Measurements from ENCODE around the gene VAV3.

DNA sequence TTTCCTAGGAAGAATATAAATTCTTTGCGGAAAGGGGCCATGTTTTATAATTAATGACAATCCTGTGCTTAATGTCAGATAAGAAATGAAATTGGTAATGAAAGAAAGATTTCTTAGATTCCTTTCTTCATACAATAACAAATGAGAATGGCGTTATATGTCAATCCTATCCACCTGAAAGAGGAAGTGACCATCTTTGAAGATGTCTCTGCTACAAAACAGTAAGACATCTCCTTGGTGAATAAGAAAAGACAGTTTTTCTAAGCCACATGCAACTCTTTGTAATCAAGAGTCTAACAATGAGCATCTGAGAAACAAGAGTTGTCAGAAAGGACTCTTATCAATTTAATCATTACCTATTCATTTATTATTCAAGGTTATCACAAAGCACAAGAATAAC is 286.0 kb downstream of the VAV3 start:
- TF ChIP-seq POLR2A (IDR thresholded peaks at IDR 0.05) (no peak), CTCF (IDR thresholded peaks at IDR 0.05) (no peak)

All from heart left ventricle (tissue), 13 donors.